Skeletal muscle satellite cell (primary cell): ENCODE data around the gene SSBP2.

Experiments
- H3K27me3 ChIP-seq: 2 replicates; pipeline ENCODE4 v1.7.0; 2013; ENCODE audit warnings: low read length; ENCODE audit not compliant: control insufficient read depth, insufficient read depth
- H3K36me3 ChIP-seq: 2 replicates; pipeline ENCODE4 v1.7.0; 2013; ENCODE audit warnings: mild to moderate bottlenecking, control low read depth, low read length; ENCODE audit not compliant: insufficient read depth
- H3K4me1 ChIP-seq: 2 replicates; pipeline ENCODE4 v1.7.0; 2013; ENCODE audit warnings: low read length; ENCODE audit not compliant: control insufficient read depth, insufficient read depth
- H3K4me2 ChIP-seq: 2 replicates; pipeline ENCODE4 v1.7.0; 2013; ENCODE audit warnings: mild to moderate bottlenecking, low read length
- H3K4me3 ChIP-seq: 2 replicates; pipeline ENCODE4 v1.7.0; 2013; ENCODE audit warnings: low read length
- H3K9ac ChIP-seq: 2 replicates; pipeline ENCODE4 v1.7.0; 2013; ENCODE audit warnings: mild to moderate bottlenecking, low read depth, low read length, moderate library complexity
- H3K9me3 ChIP-seq: replicated peaks from 2 replicates; pipeline ENCODE4 v1.7.0; 2013; ENCODE audit warnings: mild to moderate bottlenecking, control low read depth, low read length

Gene SSBP2

GRCh38 chr5:81402192-81402930 is 348.5 kb downstream of the SSBP2 start:
- H3K27me3 ChIP-seq: no peaks in the 10 kb centered on the region
- H3K36me3 ChIP-seq: no peaks in the 10 kb centered on the region
- H3K9ac ChIP-seq: no peak overlapping the region
- H3K9me3 ChIP-seq: no peaks in the 10 kb centered on the region
- no peaks in the 10 kb centered on the region for H3K4me1 ChIP-seq
- no peak overlapping the region for H3K4me2 ChIP-seq
- no peak overlapping the region for H3K4me3 ChIP-seq

DNA sequence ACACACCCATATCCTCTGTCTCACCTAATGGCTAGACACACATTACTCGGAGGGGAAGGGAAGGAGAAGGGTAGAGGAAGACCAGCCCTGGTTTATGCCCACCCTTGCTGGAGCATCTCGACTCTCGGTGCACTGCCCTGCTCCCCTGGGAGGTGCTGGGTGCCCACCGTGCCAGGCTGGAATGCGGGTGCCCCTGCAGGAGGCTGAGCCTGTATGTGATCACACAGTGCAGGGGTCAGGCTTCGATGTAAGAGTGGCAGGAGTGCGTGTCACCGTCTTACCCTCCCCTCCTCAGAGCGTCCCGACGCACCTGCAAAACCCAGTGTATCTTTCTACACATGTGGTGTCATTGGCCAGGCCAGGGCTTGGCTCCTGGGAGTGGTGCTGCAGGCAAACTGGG is 349.6 kb downstream of the SSBP2 start:
- Histone ChIP-seq H3K36me3 (no peaks in the 10 kb centered on the region), H3K9ac (no peak overlapping the region), H3K4me1 (no peaks in the 10 kb centered on the region), H3K27me3 (no peaks in the 10 kb centered on the region), H3K4me2 (no peak overlapping the region), H3K9me3 (no peaks in the 10 kb centered on the region), H3K4me3 (no peak overlapping the region)

DNA sequence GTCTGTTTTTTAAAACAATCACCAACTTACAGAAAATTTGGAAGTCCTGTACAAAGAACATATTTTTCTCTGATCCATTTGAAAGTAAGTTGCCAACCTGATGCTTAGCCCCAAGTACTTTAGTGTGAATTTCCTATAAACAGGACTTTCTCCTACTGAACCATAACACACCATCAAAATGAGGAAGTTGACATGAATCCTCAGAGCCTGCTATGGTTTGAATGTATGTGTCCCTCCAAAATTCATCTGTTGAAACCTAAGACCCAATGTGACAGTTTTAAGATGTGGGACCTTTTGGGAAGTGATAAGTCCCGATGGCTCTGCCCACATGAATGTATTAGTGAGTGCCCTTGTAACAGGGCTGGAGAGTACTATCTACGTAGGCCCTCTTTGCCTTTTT is 350.5 kb downstream of the SSBP2 start:
- no peaks in the 10 kb centered on the region for H3K36me3 ChIP-seq
- no peaks in the 10 kb centered on the region for H3K4me1 ChIP-seq
- no peak overlapping the region for H3K4me2 ChIP-seq
- H3K9me3 ChIP-seq: no peaks in the 10 kb centered on the region
- no peaks in the 10 kb centered on the region for H3K27me3 ChIP-seq
- H3K9ac ChIP-seq: no peak overlapping the region
- H3K4me3 ChIP-seq: no peak overlapping the region

DNA sequence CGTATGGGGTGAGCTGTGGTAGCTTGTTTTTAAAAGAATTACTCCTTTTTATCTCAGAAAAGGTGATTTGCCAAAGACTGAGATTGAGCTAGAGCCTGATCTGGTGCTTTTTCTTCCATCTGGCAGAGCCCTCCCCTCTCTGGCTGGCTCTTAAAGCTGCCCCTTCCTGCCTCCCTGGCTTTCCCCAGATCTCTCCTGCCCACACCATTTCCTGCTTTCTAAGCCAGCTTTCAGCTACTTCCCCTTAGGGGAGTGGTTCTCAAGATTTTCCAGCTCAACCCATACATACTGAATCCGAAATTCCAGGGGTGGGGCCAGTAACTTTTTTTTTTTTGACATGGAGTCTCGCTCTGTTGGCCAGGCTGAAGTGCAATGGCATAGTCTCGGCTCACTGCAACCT is 352.2 kb downstream of the SSBP2 start:
- Histone ChIP-seq H3K9me3 (peaks cover 3% of the 10 kb centered on the region), H3K4me1 (no peaks in the 10 kb centered on the region), H3K36me3 (no peaks in the 10 kb centered on the region), H3K27me3 (no peaks in the 10 kb centered on the region), H3K4me2 (no peak overlapping the region), H3K4me3 (no peak overlapping the region), H3K9ac (no peak overlapping the region)

- Histone ChIP-seq H3K4me1 (no peaks in the 10 kb centered on the region), H3K4me2 (no peak overlapping the region), H3K36me3 (no peaks in the 10 kb centered on the region), H3K9ac (no peak overlapping the region), H3K9me3 (peaks cover 3% of the 10 kb centered on the region), H3K4me3 (no peak overlapping the region), H3K27me3 (no peaks in the 10 kb centered on the region)
Measured at GRCh38 chr5:81397176-81397575, 353.7 kb downstream of the SSBP2 start.

- Histone ChIP-seq H3K4me3 (no peak overlapping the region), H3K36me3 (no peaks in the 10 kb centered on the region), H3K9ac (no peak overlapping the region), H3K4me2 (no peak overlapping the region), H3K4me1 (no peaks in the 10 kb centered on the region), H3K27me3 (peaks cover 10% of the 10 kb centered on the region), H3K9me3 (peaks cover 3% of the 10 kb centered on the region)
Measured at GRCh38 chr5:81395262-81395661, 355.6 kb downstream of the SSBP2 start.

- Histone ChIP-seq H3K4me3 (peak within 1 kb of the TSS; percentile 65), H3K9ac (no peak within 1 kb of the TSS), H3K4me1 (no peaks in the 10 kb centered on the region), H3K9me3 (peaks cover 3% of the 10 kb centered on the region), H3K36me3 (no peaks in the 10 kb centered on the region), H3K27me3 (peaks cover 10% of the 10 kb centered on the region), H3K4me2 (peak within 1 kb of the TSS; percentile 66)
Measured at GRCh38 chr5:81393783-81394718, 356.8 kb downstream of the SSBP2 start, which contains the start of gene ACOT12. ACOT12 (minus strand) TSS chr5:81394134; CDS start chr5:81394114, 20 bp downstream.

- H3K4me1 ChIP-seq: no peaks in the 10 kb centered on the region
- no peaks in the 10 kb centered on the region for H3K36me3 ChIP-seq
- no peak overlapping the region for H3K9ac ChIP-seq
- H3K27me3 ChIP-seq: peaks cover 10% of the 10 kb centered on the region
- H3K4me3 ChIP-seq: peak overlapping the region; percentile 65
- peaks cover 3% of the 10 kb centered on the region for H3K9me3 ChIP-seq
- peak overlapping the region; percentile 66 for H3K4me2 ChIP-seq
Measured at GRCh38 chr5:81393430-81393782, 357.5 kb downstream of the SSBP2 start.

DNA sequence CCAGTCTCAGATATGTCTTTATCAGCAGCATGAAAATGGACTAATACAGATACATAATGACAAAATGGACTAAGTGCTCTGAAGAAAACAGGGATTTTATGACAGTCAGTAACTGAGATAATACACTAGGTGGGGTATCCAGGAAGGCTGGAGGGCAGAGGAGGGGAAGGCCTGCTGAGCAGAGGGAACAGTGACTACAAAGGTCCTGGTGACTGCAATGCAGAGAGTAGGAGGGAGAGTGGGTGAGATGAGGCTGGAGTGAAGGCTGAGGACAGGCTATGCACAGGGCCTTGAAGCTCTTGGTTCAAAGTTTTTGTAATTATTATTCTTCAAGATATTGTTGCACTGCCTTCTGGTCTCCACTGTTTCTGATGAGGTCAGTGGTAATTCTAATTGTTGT is 361.9 kb downstream of the SSBP2 start:
- H3K4me1 ChIP-seq: no peaks in the 10 kb centered on the region
- H3K4me3 ChIP-seq: no peak overlapping the region
- H3K27me3 ChIP-seq: peaks cover 10% of the 10 kb centered on the region
- H3K4me2 ChIP-seq: no peak overlapping the region
- no peaks in the 10 kb centered on the region for H3K9me3 ChIP-seq
- H3K36me3 ChIP-seq: no peaks in the 10 kb centered on the region
- no peak overlapping the region for H3K9ac ChIP-seq

- Histone ChIP-seq H3K4me2 (no peak overlapping the region), H3K4me1 (no peaks in the 10 kb centered on the region), H3K27me3 (peaks cover 10% of the 10 kb centered on the region), H3K36me3 (no peaks in the 10 kb centered on the region), H3K4me3 (no peak overlapping the region), H3K9me3 (no peaks in the 10 kb centered on the region), H3K9ac (no peak overlapping the region)
Measured at GRCh38 chr5:81388169-81388568, 362.7 kb downstream of the SSBP2 start.

DNA sequence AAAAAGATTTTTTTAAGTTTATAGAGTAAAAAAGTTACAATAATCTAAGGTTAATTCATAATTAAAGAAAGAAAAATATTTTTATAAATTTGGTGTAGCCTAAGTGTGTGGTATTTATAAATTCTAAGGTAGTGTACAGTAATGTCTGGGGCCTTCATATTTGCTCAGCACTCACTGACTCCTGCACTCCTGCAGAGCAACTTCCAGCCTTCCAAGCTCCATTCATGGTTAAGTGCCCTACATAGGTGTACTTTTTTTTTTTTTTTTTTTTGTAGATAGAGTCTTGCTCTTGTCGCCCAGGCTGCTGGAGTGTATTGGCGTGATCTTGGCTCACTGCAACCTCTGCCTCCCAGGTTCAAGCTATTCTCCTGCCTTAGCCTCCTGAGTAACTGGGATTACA is 367.0 kb downstream of the SSBP2 start:
- no peaks in the 10 kb centered on the region for H3K36me3 ChIP-seq
- H3K9ac ChIP-seq: no peak overlapping the region
- H3K4me3 ChIP-seq: no peak overlapping the region
- H3K4me1 ChIP-seq: no peaks in the 10 kb centered on the region
- H3K4me2 ChIP-seq: no peak overlapping the region
- H3K27me3 ChIP-seq: no peaks in the 10 kb centered on the region
- H3K9me3 ChIP-seq: no peaks in the 10 kb centered on the region
